Kidney (tissue), 14 donors: ENCODE measurements around the gene COPS7A. TPM values are rescaled to one million over a fixed set of nuclear protein-coding genes. Genes with fewer than 3 reads are reported as not detected.
A peak's percentile ranks its signal among the peaks of the same experiment; 100 is the strongest.

Experiments
- DNase-seq, 5 donors: peaks; one replicate each; pipeline ENCODE4 v3.0.0-alpha.2; 2013 to 2020
- FAIRE-seq: peaks from 2 replicates; lab custom pipeline; 2012; peaks lifted over from hg19 to GRCh38; lab: Jason Lieb, UNC
- H3K27ac ChIP-seq, 2 donors: one replicate each; pipeline ENCODE4 v1.7.0; 2013; ENCODE audit warnings: low read depth in 2 of 2, low read length in 2 of 2, inconsistent platforms in 1 of 2
- H3K27me3 ChIP-seq: one replicate; pipeline ENCODE4 v1.7.1; 2013; ENCODE audit warnings: low read length, inconsistent platforms; ENCODE audit not compliant: control insufficient read depth, insufficient read depth
- H3K36me3 ChIP-seq, 3 donors: one replicate each; pipeline versions ENCODE4 v1.7.0 to v1.7.1; 2013; ENCODE audit warnings: low read length in 3 of 3, control low read depth in 1 of 3, inconsistent platforms in 1 of 3; ENCODE audit not compliant: insufficient read depth in 3 of 3, control insufficient read depth in 2 of 3
- H3K4me1 ChIP-seq, 3 donors: one replicate each; pipeline versions ENCODE4 v1.7.0 to v1.7.1; 2013; ENCODE audit warnings: low read length in 3 of 3, inconsistent platforms in 1 of 3, low read depth in 1 of 3; ENCODE audit not compliant: control insufficient read depth in 2 of 3, insufficient read depth in 2 of 3
- H3K4me3 ChIP-seq, 3 donors: one replicate each; pipeline versions ENCODE4 v1.7.0 to v1.8.1; 2013; ENCODE audit warnings: low read length in 3 of 3, control low read depth in 1 of 3, inconsistent platforms in 1 of 3
- H3K9ac ChIP-seq, 3 donors: one replicate each; pipeline versions ENCODE4 v1.7.0 to v1.7.1; 2013; ENCODE audit warnings: low read length in 3 of 3, control low read depth in 1 of 3, inconsistent platforms in 1 of 3
- H3K9me3 ChIP-seq, 3 donors: one replicate each; pipeline versions ENCODE4 v1.7.0 to v1.7.1; 2013; ENCODE audit warnings: low read length in 3 of 3, control low read depth in 1 of 3, inconsistent platforms in 1 of 3; ENCODE audit not compliant: control insufficient read depth in 2 of 3, insufficient read depth in 1 of 3
- intact Hi-C: fragments of 100-400 bp; cut with DNase I; formaldehyde crosslinking; loops from one replicate; pipeline ENCODE4 v1.11.1; 2022
- polyA plus RNA-seq: library from polyadenylated mRNA; stranded (reverse); fragments of 350-450 nt; fragmentation: Illumina TruSeq; extraction: RNeasy Lipid Tissue Mini Kit (QIAGEN cat#74804); gene quantifications from one replicate; pipeline ENCODE4 v1.2.3, GENCODE V29; 2014; ENCODE audit warnings: low read depth, low replicate concordance; ENCODE audit not compliant: insufficient read depth
- total RNA-seq: library from RNA; stranded (reverse); fragmentation: NEBNext Ultra II Directional; extraction: Animal tissue kit (Norgen Biotek cat#: 25700); gene quantifications from one replicate; pipeline ENCODE4 v1.2.1, GENCODE V29; 2021
- TF ChIP-seq, protein P1 (sequence below): IDR thresholded peaks from 3 replicates; pipeline ENCODE4 v1.5.1; 2012; ENCODE audit warnings: mild to moderate bottlenecking, moderate library complexity, borderline replicate concordance; ENCODE audit not compliant: insufficient read depth; ENCODE audit errors: extremely low read depth
- donor health status: control.
- donor health status: control.
- donor health status: control.
- donor health status: control.
- donor health status: control.
- donor health status: DM: yes; HTN: yes; CAD: no.
- donor health status: Normal renal cell carcinoma (clear cell type).

COPS7A gene
- total and polyA plus RNA-seq, 2 donors from 2014 or later = 71.9 to 94.1 TPM

GRCh38 chr12:6751767-6752166 is 27.9 kb downstream of the COPS7A start:
- peak overlapping the region; percentile 24 to 99 (median 89) for H3K9ac ChIP-seq
- peak overlapping the region; percentile 79 to 92 (median 91) for H3K4me3 ChIP-seq
- peaks cover 7 to 16% (median 12%) of the 10 kb centered on the region in 3 donors for H3K4me1 ChIP-seq
- DNase-seq = no peak
- TF ChIP-seq, protein P1, sequence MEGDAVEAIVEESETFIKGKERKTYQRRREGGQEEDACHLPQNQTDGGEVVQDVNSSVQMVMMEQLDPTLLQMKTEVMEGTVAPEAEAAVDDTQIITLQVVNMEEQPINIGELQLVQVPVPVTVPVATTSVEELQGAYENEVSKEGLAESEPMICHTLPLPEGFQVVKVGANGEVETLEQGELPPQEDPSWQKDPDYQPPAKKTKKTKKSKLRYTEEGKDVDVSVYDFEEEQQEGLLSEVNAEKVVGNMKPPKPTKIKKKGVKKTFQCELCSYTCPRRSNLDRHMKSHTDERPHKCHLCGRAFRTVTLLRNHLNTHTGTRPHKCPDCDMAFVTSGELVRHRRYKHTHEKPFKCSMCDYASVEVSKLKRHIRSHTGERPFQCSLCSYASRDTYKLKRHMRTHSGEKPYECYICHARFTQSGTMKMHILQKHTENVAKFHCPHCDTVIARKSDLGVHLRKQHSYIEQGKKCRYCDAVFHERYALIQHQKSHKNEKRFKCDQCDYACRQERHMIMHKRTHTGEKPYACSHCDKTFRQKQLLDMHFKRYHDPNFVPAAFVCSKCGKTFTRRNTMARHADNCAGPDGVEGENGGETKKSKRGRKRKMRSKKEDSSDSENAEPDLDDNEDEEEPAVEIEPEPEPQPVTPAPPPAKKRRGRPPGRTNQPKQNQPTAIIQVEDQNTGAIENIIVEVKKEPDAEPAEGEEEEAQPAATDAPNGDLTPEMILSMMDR = no peak
- intact Hi-C loops = loop anchor here (10.0 kb wide), 1 partner anchor 73 kb away; the partner anchor contains the start of genes GPR162 and P3H3
- no peak for FAIRE-seq
- H3K36me3 ChIP-seq = peaks cover 9 to 50% (median 30%) of the 10 kb centered on the region in 3 donors
- H3K9me3 ChIP-seq = no peaks in the 10 kb centered on the region
- H3K27ac ChIP-seq = no peak overlapping the region
- H3K27me3 ChIP-seq = no peaks in the 10 kb centered on the region

- TF ChIP-seq, protein P1 = peak; percentile 2
- Histone ChIP-seq H3K27ac (peak overlapping the region; percentile 99 to 100), H3K9me3 (no peaks in the 10 kb centered on the region), H3K4me3 (peak overlapping the region; percentile 79 to 92 (median 91)), H3K9ac (peak overlapping the region; percentile 24 to 99 (median 89)), H3K36me3 (peaks cover 9 to 45% (median 27%) of the 10 kb centered on the region in 3 donors), H3K27me3 (no peaks in the 10 kb centered on the region), H3K4me1 (peaks cover 7 to 16% (median 12%) of the 10 kb centered on the region in 3 donors)
- DNase-seq = peak in 4 of 5 donors; percentile 45 to 82 (median 68)
- FAIRE-seq = no peak
- intact Hi-C loops = loop anchor here (10.0 kb wide), 1 partner anchor 72 kb away; the partner anchor contains the start of genes GPR162 and P3H3
Measured at GRCh38 chr12:6752167-6752920, 28.5 kb downstream of the COPS7A start.

DNA sequence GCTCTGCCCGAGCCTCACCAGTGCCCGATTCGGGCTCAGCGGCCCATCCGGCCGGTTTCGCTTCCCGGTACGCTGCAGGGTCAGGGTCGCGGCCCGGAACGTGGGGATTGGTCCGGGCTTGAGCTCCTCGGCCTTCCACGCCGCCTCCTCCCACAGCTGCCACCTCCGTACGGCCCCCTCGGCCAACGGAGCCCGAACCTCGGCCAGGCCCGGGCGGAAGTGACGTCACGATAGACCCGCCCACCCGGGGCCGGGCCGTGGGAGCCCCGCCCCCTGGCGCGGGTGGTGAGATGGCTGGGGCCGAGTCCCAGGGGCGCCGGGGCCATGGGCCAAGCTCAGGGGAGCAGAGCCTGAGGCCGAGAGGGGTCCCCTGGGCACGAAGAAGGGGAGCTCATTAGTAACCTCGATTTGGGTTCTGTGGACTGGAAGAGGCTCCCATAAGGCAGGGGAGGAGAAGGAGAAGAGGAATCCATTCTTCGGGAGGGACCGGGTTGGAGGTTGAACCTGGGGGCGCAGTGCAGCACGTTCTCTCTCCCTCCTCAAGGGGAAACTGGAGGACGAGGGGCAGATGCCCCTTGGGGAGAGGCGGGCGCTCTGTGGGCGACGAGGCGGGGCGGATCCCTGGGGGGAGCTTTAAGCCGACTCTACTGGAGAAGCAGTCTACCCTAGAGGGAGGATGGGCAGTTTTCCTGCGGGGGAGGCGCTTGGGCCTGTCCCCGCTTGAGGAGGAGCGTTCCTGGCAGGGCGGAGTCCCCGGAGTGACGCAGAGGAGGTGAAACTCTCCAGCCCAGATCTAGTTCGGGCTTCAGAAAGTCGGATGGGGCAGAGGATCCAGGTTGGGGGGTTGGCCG is 29.3 kb downstream of the COPS7A start, which contains the start of gene MLF2:
Gene MLF2, minus strand, starts transcription at position 221 of the 851 bp plus-strand sequence. CDS start 807 bp downstream, outside the sequence.
- Histone ChIP-seq H3K4me1 (peaks cover 7 to 16% (median 12%) of the 10 kb centered on the region in 3 donors), H3K27me3 (no peaks in the 10 kb centered on the region), H3K27ac (peak within 1 kb of the TSS; percentile 99 to 100), H3K9me3 (no peaks in the 10 kb centered on the region), H3K36me3 (peaks cover 9 to 40% (median 24%) of the 10 kb centered on the region in 3 donors), H3K4me3 (peak within 1 kb of the TSS; percentile 79 to 92 (median 91)), H3K9ac (peak within 1 kb of the TSS; percentile 81 to 99 (median 89))
- intact Hi-C loops = loop anchor here (10.0 kb wide), 1 partner anchor 72 kb away; the partner anchor contains the start of genes GPR162 and P3H3
- FAIRE-seq (peak; percentile 83), DNase-seq (peak; percentile 99 to 100 (median 99))
- TF ChIP-seq, protein P1 = no peak
